GM10248 (cell line): Measurements from ENCODE around the gene ASB5.
"Not testable (repeated sequence)": the region's sequence is repeated elsewhere in the genome, so short reads cannot be mapped to it uniquely, and the experiment has no call there.

Experiments used
- CTCF ChIA-PET: fragments of 300-600 bp; sonication (Branson Sonifier 250); formaldehyde crosslinking; extraction: SDS; loops from one replicate; lab custom pipeline; 2021; ENCODE audit warnings: antibody characterized with exemption; lab: Yijun Ruan, JAX
- POLR2A ChIA-PET: fragments of 350-650 bp; sonication (Branson Sonifier 250); formaldehyde crosslinking; extraction: SDS; loops from one replicate; lab custom pipeline; 2020; ENCODE audit warnings: antibody characterized with exemption; lab: Yijun Ruan, JAX
- DNase-seq: peaks from one replicate; pipeline ENCODE4 v3.0.0; 2012; ENCODE audit errors: extremely low spot score
- CTCF ChIP-seq: IDR thresholded peaks from 2 replicates; pipeline ENCODE4 v1.5.1; 2012; ENCODE audit warnings: mild to moderate bottlenecking, low read depth; ENCODE audit errors: extremely low read depth, missing control alignments, control extremely low read depth

Gene ASB5

GRCh38 chr4:176306837-176307665 is 38.0 kb upstream of the ASB5 start:
- no peak for DNase-seq
- POLR2A ChIA-PET, result interaction anchor here (0.6 kb wide), 1 partner anchor 643 kb away, joined by 3 read pairs; no protein-coding TSS in a partner anchor
- TF ChIP-seq CTCF, result no peak
- CTCF ChIA-PET, result interaction anchor here (0.9 to 2.3 kb wide), 3 partner anchors 12 to 47 kb away, joined by 3 to 9 read pairs (median 3); no protein-coding TSS in a partner anchor

- ChIA-PET CTCF (no interaction called here), POLR2A (no interaction called here)
- DNase-seq, result no peak
- no peak for TF ChIP-seq CTCF
Observed at GRCh38 chr4:176303938-176304337, 34.9 kb upstream of the ASB5 start.

- no peak for DNase-seq
- ChIA-PET POLR2A (no interaction called here), CTCF (interaction anchor here (0.9 to 1.9 kb wide), 4 partner anchors 11 to 192 kb away, joined by 3 to 5 read pairs (median 4); no protein-coding TSS in a partner anchor)
- TF ChIP-seq CTCF, result no peak
Observed at GRCh38 chr4:176302283-176303275, 33.6 kb upstream of the ASB5 start.

- TF ChIP-seq CTCF, result no peak
- CTCF ChIA-PET, result no interaction called here
- POLR2A ChIA-PET, result no interaction called here
- no peak for DNase-seq
Observed at GRCh38 chr4:176300565-176300964, 31.5 kb upstream of the ASB5 start.

- DNase-seq, result no peak
- TF ChIP-seq CTCF, result no peak
- CTCF ChIA-PET, result no interaction called here
- POLR2A ChIA-PET, result no interaction called here
Observed at GRCh38 chr4:176300036-176300435, 31.0 kb upstream of the ASB5 start.

- no peak for DNase-seq
- ChIA-PET CTCF (interaction anchor here (0.7 kb wide), 1 partner anchor 11 kb away, joined by 3 read pairs; no protein-coding TSS in a partner anchor), POLR2A (no interaction called here)
- no peak for TF ChIP-seq CTCF
Observed at GRCh38 chr4:176298664-176299063, 29.6 kb upstream of the ASB5 start.

GRCh38 chr4:176295907-176296306 is 26.9 kb upstream of the ASB5 start:
- CTCF ChIA-PET, DNase-seq, POLR2A ChIA-PET: not testable (repeated sequence)
